ENCODE results near the gene ADGRG4.

- TF ChIP-seq POLR2A (IDR thresholded peaks at IDR 0.05) (no peak), CTCF (IDR thresholded peaks at IDR 0.05) (no peak)
Observed at GRCh38 chrX:136307471-136307870, 6.7 kb downstream of the ADGRG4 start.
